Measurements from ENCODE around the gene FABP1.

- TF ChIP-seq CTCF (conservative IDR thresholded peaks at IDR 0.05; ENCODE audit: low read depth, low read length) (no peak), EZH2 (IDR thresholded peaks at IDR 0.05; ENCODE audit: borderline replicate concordance, low read depth, low read length, poor library complexity, severe bottlenecking) (no peak)
Measured at GRCh38 chr2:88125344-88125923, 2.4 kb downstream of the FABP1 start.
